GM21619 (cell line): Measurements from ENCODE around the gene TUBA3D.
"Not testable (repeated sequence)": the region's sequence is repeated elsewhere in the genome, so short reads cannot be mapped to it uniquely, and the experiment has no call there.

Source experiments
- ATAC-seq: cut with Tn5 transposase; IDR thresholded peaks from one replicate; pipeline ENCODE4 v1.9.1; 2021; ENCODE audit not compliant: unreplicated experiment

TUBA3D gene

GRCh38 chr2:131531547-131532185, 55.7 kb downstream of the TUBA3D start:
- ATAC-seq = not testable (repeated sequence)
